ENCODE results near the gene GPATCH11.

The GPATCH11 gene

DNA sequence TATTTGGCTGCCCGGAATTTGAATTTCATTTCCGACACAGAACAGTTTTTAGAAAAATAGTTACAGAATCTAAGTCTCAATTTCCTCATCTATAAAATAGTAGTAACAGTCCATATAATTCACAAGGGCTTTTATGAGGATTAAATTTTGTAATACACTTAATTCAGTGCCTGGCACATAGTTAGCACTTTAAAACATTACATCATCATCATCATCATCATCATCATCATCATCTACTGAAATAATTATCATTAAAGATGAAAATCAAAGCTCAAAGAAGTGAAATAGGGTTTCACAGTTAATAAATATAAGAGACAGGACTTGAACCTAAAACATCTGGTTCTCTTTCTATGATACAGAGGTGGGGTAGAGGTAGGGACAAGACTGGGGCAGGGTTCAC, 13.4 kb upstream of the GPATCH11 start:
- no peaks in the 10 kb centered on the region for H3K4me1 ChIP-seq
- no peak overlapping the region for H3K4me3 ChIP-seq
- H3K27ac ChIP-seq: no peak overlapping the region
- H4K20me1 ChIP-seq: no peaks in the 10 kb centered on the region
- peaks cover 79% of the 10 kb centered on the region for H3K36me3 ChIP-seq
- H3K9ac ChIP-seq: no peak overlapping the region
- H3K27me3 ChIP-seq: no peaks in the 10 kb centered on the region
- H3K4me2 ChIP-seq: no peak overlapping the region
- no peak for TF ChIP-seq Cebpa-rat (IDR thresholded peaks at IDR 0.05)
- H3K9me3 ChIP-seq: no peaks in the 10 kb centered on the region

DNA sequence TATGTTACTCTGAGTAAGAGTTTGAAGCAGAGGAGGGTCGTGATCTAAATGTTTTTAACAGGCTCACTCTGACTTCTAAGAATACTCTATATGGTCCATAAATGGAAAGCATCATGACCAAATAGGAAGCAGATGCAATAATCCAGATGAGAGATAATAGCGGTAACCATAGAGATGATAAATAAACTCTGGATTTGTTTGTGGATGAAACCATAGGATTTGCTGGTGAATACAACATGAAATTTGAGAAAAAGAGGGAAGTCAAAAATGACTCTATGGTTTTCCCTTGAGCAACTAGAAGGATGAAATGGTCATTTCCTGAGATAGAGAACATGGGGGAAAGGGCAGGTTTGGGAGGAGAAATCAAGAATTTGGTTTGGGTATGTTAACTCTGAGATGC, 4.1 kb upstream of the GPATCH11 start:
- Histone ChIP-seq H3K9me3 (no peaks in the 10 kb centered on the region), H4K20me1 (peaks cover 12% of the 10 kb centered on the region; the same call in 1 of the 2 replicates), H3K4me3 (no peak overlapping the region), H3K27ac (no peak overlapping the region), H3K27me3 (no peaks in the 10 kb centered on the region), H3K9ac (no peak overlapping the region), H3K4me2 (peak overlapping the region; percentile 53; the same call in 1 of the 2 replicates), H3K36me3 (peaks cover 58% of the 10 kb centered on the region), H3K4me1 (peaks cover 40% of the 10 kb centered on the region)
- TF ChIP-seq Cebpa-rat (IDR thresholded peaks at IDR 0.05): no peak

DNA sequence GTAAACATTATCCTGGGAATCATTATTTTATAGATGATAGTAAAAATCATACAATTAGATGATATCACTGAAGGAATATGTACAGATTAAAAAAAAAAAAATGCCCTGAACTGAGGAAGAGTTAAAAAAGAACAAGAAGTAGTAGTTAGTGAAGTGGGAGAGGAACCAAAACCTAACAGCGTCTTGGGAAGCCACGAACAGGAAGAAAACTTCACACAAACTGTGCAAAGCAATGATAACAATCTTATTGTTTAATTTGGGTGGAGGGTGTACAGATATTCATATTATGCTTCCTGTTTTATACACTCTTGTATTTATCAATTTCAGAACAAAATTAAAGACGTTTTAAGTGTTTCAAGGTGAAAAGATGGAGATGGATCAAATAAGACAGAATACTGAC, 3.6 kb upstream of the GPATCH11 start:
- Histone ChIP-seq H3K27me3 (no peaks in the 10 kb centered on the region), H3K36me3 (peaks cover 55% of the 10 kb centered on the region), H3K4me1 (peaks cover 44% of the 10 kb centered on the region), H3K4me3 (no peak overlapping the region), H4K20me1 (peaks cover 12% of the 10 kb centered on the region; the same call in 1 of the 2 replicates), H3K9ac (no peak overlapping the region), H3K27ac (no peak overlapping the region), H3K4me2 (peak overlapping the region; percentile 53), H3K9me3 (no peaks in the 10 kb centered on the region)
- no peak for TF ChIP-seq Cebpa-rat (IDR thresholded peaks at IDR 0.05)

DNA sequence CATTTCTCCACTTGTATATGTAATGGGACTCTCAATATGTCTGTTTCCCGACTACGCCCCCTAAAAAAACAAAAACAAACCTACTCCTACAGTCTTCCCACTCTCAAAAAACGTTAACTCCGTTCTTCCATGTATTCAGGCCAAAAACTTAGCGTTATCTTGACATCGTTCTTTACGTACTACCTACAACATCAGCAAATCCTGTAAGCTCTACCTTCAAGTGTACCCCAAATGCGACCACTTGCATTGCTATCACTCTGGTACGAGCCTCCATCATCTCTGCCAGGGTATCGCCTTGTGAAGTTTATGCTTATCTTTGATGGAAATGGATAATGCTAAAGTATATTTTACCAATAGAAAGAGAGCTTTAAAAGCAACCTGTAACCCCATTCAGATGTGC, 479 bp downstream of the GPATCH11 start:
- Histone ChIP-seq H3K27me3 (no peaks in the 10 kb centered on the region), H4K20me1 (peaks cover 10% of the 10 kb centered on the region; the same call in 1 of the 2 replicates), H3K4me2 (peak overlapping the region; percentile 91), H3K4me3 (peak overlapping the region; percentile 93), H3K4me1 (peaks cover 60% of the 10 kb centered on the region), H3K36me3 (peaks cover 34% of the 10 kb centered on the region), H3K27ac (peak overlapping the region; percentile 49; the same call in 1 of the 2 replicates), H3K9me3 (no peaks in the 10 kb centered on the region), H3K9ac (peak overlapping the region; percentile 83)
- no peak for TF ChIP-seq Cebpa-rat (IDR thresholded peaks at IDR 0.05)

DNA sequence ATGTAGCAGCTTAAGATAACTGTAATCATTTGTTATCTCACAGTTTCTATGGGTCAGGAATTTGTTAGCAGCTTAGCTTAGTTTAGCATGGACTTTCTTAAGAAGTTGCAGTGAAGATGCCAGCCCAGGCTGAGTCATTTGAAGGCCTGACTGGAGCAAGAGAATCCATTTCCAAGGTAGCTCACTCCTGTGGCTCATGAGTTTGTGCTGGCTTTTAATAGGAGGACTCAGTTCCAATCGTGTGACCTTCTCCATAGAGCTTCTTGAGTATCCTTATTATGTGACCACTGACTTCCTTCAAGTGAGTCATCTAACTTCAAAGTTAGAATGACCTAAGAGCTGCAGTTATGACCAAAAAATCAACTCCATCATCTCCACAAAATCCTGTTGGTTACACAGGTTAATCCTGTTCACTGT, 1.4 kb downstream of the GPATCH11 start:
- Histone ChIP-seq H3K9me3 (no peaks in the 10 kb centered on the region), H3K4me2 (peak overlapping the region; percentile 91), H3K27me3 (no peaks in the 10 kb centered on the region), H3K9ac (no peak overlapping the region), H3K4me1 (peaks cover 60% of the 10 kb centered on the region), H3K4me3 (no peak overlapping the region; the same call in 1 of the 2 replicates), H3K36me3 (peaks cover 37% of the 10 kb centered on the region), H4K20me1 (0 out of 2 replicates have a peak, but pooled peaks cover 7% of the 10 kb centered on the region), H3K27ac (no peak overlapping the region)
- TF ChIP-seq Cebpa-rat (IDR thresholded peaks at IDR 0.05): no peak

DNA sequence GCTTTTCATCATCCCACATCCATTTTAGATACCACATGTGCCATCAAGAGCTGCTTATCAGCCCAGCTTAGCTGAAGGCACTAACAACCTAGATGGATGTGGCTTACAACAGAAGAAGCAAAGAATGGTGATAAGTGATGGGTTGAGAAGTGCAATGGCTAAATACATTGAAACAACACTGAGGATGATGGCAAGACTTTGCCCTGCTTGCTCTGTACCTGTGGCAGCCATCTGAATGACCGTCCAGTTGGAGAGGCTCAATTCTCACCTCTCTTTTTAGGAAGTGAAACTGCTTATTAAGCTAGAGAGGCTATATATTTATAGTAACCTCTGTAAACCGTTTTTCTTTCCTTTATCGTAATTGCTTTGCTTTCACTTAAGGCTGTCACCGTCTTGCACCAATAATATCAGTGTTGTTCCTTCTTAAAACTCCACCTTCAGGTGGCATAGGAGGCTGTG, 5.7 kb downstream of the GPATCH11 start:
- peaks cover 46% of the 10 kb centered on the region for H3K4me1 ChIP-seq
- H3K4me2 ChIP-seq: peak overlapping the region; percentile 72
- TF ChIP-seq Cebpa-rat (IDR thresholded peaks at IDR 0.05): no peak

DNA sequence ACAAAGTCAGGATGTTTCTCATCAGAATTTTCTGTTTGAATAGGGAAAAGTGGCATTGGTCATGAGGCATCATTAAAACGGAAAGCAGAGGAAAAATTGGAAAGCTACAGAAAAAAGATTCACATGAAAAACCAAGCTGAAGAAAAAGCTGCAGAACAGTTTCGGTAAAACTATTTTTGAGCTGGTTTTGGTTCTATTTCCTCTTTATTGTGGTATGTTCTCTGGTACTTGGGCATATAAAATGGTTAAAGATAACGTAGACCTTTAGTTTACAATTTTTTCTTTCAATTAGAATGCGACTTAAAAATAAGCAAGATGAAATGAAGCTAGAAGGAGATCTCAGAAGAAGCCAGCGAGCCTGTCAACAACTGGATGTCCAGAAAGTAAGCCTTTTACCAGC, 7.6 kb downstream of the GPATCH11 start:
- peaks cover 31% of the 10 kb centered on the region for H3K4me1 ChIP-seq
- no peaks in the 10 kb centered on the region for H3K27me3 ChIP-seq
- no peak overlapping the region; the same call in 1 of the 2 replicates for H3K9ac ChIP-seq
- H4K20me1 ChIP-seq: no peaks in the 10 kb centered on the region
- no peak for TF ChIP-seq Cebpa-rat (IDR thresholded peaks at IDR 0.05)
- H3K27ac ChIP-seq: no peak overlapping the region; the same call in 1 of the 2 replicates
- H3K36me3 ChIP-seq: peaks cover 68% of the 10 kb centered on the region
- H3K9me3 ChIP-seq: no peaks in the 10 kb centered on the region
- no peak overlapping the region for H3K4me3 ChIP-seq
- peak overlapping the region; percentile 72 for H3K4me2 ChIP-seq

More for the DNA sequence above, 5.7 kb downstream of the GPATCH11 start:
- H3K36me3 ChIP-seq: peaks cover 50% of the 10 kb centered on the region
- H3K9me3 ChIP-seq: no peaks in the 10 kb centered on the region
- no peaks in the 10 kb centered on the region for H3K27me3 ChIP-seq
- peak overlapping the region; percentile 39; the same call in 1 of the 2 replicates for H3K27ac ChIP-seq
- no peaks in the 10 kb centered on the region for H4K20me1 ChIP-seq
- 0 out of 2 replicates have a peak overlapping the region, but pooled peaks have one; percentile 36 for H3K4me3 ChIP-seq
- peak overlapping the region; percentile 23; the same call in 1 of the 2 replicates for H3K9ac ChIP-seq

DNA sequence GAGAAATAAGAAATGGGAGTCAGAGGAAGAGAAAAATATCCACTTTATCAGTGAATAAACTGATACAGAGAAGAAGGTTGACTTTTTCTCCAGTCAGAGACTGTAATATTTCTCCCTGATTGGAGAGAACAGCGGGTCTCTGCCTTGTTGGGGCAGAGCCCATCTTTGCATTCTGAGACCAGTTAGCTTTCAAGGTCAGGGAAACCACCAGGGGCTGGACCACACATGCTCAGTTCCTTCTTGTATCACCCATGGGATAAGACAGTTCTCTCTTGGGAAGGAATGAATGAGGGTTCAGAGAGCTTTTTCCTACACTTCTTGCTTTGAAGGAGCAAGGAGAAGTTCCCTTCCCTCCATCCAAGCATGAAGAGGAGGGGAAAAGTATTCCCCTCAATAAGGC, 12.2 kb downstream of the GPATCH11 start:
- H3K36me3 ChIP-seq: peaks cover 85% of the 10 kb centered on the region

DNA sequence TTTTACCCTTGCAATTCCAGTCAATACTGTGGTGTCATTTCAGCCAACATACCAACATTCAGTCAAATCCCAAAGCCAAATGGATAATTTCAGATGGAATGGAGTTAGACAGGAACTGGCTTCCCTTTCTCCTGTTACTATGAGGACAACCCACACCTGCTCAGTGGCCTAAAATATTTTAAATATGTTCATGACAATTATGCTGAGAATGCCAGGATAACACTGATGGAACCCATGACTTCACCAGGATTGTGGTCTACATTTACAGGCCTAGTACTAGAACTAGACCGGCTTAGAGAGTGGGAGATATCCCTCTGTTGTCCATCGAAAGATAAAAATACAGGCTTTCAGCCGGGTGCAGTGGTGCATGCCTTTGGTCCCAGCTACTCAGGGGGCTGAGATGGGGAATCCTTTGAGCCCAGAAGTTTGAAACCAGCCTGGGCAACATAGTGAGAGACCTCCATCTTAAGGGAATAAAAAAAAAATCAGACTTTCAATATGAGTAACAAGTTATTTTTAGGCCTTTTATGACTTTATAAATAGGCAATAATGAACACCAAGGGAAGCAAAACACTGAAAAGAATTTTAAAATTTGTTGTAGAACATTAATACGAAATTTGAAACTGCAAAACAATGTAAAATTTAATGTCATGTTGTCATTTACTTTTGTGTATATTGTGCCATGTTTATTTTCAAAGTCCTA, 14.2 kb downstream of the GPATCH11 start:
- Histone ChIP-seq H3K27me3 (no peaks in the 10 kb centered on the region), H3K4me3 (no peak overlapping the region), H3K36me3 (peaks cover 79% of the 10 kb centered on the region), H3K4me2 (no peak overlapping the region), H3K4me1 (no peaks in the 10 kb centered on the region), H3K27ac (no peak overlapping the region), H4K20me1 (no peaks in the 10 kb centered on the region), H3K9me3 (no peaks in the 10 kb centered on the region), H3K9ac (no peak overlapping the region)
- TF ChIP-seq Cebpa-rat (IDR thresholded peaks at IDR 0.05): no peak

More for the DNA sequence above, 12.2 kb downstream of the GPATCH11 start:
- no peak overlapping the region for H3K27ac ChIP-seq
- H3K9ac ChIP-seq: no peak overlapping the region
- no peaks in the 10 kb centered on the region for H4K20me1 ChIP-seq
- H3K4me1 ChIP-seq: peaks cover 6% of the 10 kb centered on the region
- no peaks in the 10 kb centered on the region for H3K9me3 ChIP-seq
- no peaks in the 10 kb centered on the region for H3K27me3 ChIP-seq
- no peak overlapping the region for H3K4me2 ChIP-seq
- H3K4me3 ChIP-seq: no peak overlapping the region
- TF ChIP-seq Cebpa-rat (IDR thresholded peaks at IDR 0.05): no peak

DNA sequence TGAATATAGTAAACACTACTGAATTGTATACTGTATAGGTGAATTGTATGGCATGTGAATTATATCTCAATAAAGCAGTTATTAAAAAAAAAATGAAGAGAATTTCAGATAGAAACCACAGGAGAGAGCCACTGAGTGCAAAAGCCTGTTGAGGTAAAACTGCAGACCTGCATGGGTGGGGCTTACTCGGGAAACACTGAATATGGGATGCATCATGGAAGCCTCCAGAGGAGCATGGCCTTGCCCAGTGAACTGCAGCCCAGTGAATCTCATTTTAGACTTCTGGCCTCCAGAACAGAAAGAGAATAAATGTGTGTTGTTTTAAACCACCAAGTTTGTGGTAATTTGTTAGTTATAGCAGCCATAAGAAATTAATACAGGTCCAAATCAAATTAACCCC, 15.7 kb downstream of the GPATCH11 start:
- Histone ChIP-seq H4K20me1 (no peaks in the 10 kb centered on the region), H3K27ac (no peak overlapping the region), H3K9ac (no peak overlapping the region), H3K4me1 (no peaks in the 10 kb centered on the region), H3K4me3 (no peak overlapping the region), H3K4me2 (no peak overlapping the region), H3K36me3 (peaks cover 75% of the 10 kb centered on the region), H3K27me3 (no peaks in the 10 kb centered on the region), H3K9me3 (no peaks in the 10 kb centered on the region)
- no peak for TF ChIP-seq Cebpa-rat (IDR thresholded peaks at IDR 0.05)

Data from BLaER1 (cell line).